Esophagus squamous epithelium (tissue), 4 donors: ENCODE measurements around the gene POLR1G.

Source experiments
- POLR2A ChIP-seq, 4 donors: fragments of 450-650 bp; IDR thresholded peaks; one replicate each; pipeline ENCODE4 v1.6.1; 2017; ENCODE audit warnings: antibody characterized with exemption in 4 of 4, mild to moderate bottlenecking in 4 of 4, moderate library complexity in 3 of 4
- TF ChIP-seq, protein P1 (sequence below), 6 experiments: fragments of 450-650 bp in 4 of 6; fragments of 200-600 bp in 2 of 6; sonication (generic) in 2 of 6; IDR thresholded peaks; one replicate each; pipeline ENCODE4 v1.5.1; 2016 to 2019; ENCODE audit warnings: antibody characterized with exemption in 6 of 6, mild to moderate bottlenecking in 4 of 6, moderate library complexity in 4 of 6

- TF ChIP-seq, protein P1, sequence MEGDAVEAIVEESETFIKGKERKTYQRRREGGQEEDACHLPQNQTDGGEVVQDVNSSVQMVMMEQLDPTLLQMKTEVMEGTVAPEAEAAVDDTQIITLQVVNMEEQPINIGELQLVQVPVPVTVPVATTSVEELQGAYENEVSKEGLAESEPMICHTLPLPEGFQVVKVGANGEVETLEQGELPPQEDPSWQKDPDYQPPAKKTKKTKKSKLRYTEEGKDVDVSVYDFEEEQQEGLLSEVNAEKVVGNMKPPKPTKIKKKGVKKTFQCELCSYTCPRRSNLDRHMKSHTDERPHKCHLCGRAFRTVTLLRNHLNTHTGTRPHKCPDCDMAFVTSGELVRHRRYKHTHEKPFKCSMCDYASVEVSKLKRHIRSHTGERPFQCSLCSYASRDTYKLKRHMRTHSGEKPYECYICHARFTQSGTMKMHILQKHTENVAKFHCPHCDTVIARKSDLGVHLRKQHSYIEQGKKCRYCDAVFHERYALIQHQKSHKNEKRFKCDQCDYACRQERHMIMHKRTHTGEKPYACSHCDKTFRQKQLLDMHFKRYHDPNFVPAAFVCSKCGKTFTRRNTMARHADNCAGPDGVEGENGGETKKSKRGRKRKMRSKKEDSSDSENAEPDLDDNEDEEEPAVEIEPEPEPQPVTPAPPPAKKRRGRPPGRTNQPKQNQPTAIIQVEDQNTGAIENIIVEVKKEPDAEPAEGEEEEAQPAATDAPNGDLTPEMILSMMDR (IDR thresholded peaks at IDR 0.05) = no peak
- no peak for TF ChIP-seq POLR2A (IDR thresholded peaks at IDR 0.05)
These were observed 42.5 kb upstream of the POLR1G start for GRCh38 chr19:45363861-45364459.
